GM19240 (cell line): ENCODE data around the gene THADA.

Source experiments
- DNase-seq: peaks from one replicate; pipeline ENCODE4 v3.0.0; 2011; ENCODE audit warnings: low spot score; ENCODE audit not compliant: insufficient read length

The THADA gene

GRCh38 chr2:43278564-43279220 is 317.1 kb downstream of the THADA start:
- DNase-seq: no peak

- no peak for DNase-seq
Measured at GRCh38 chr2:43276962-43277391, 318.9 kb downstream of the THADA start.

- no peak for DNase-seq
Measured at GRCh38 chr2:43276266-43276941, 319.4 kb downstream of the THADA start.

- no peak for DNase-seq
Measured at GRCh38 chr2:43274721-43275120, 321.1 kb downstream of the THADA start.

GRCh38 chr2:43274055-43274454 is 321.8 kb downstream of the THADA start:
- no peak for DNase-seq

- peak; percentile 48 for DNase-seq
Measured at GRCh38 chr2:43273529-43273928, 322.3 kb downstream of the THADA start.

GRCh38 chr2:43270930-43271615 is 324.8 kb downstream of the THADA start:
- DNase-seq: no peak

GRCh38 chr2:43270461-43270860 is 325.4 kb downstream of the THADA start:
- no peak for DNase-seq

GRCh38 chr2:43269706-43270105 is 326.1 kb downstream of the THADA start:
- no peak for DNase-seq

- DNase-seq: no peak
Measured at GRCh38 chr2:43269074-43269572, 326.7 kb downstream of the THADA start.

GRCh38 chr2:43268066-43268953 is 327.5 kb downstream of the THADA start:
- DNase-seq: no peak

- no peak for DNase-seq
Measured at GRCh38 chr2:43267381-43267780, 328.5 kb downstream of the THADA start.

GRCh38 chr2:43266711-43267111 is 329.1 kb downstream of the THADA start:
- DNase-seq: no peak

- no peak for DNase-seq
Measured at GRCh38 chr2:43265421-43265820, 330.4 kb downstream of the THADA start.

GRCh38 chr2:43265001-43265400 is 330.8 kb downstream of the THADA start:
- DNase-seq: no peak

- no peak for DNase-seq
Measured at GRCh38 chr2:43262951-43263350, 332.9 kb downstream of the THADA start.

- no peak for DNase-seq
Measured at GRCh38 chr2:43262239-43262638, 333.6 kb downstream of the THADA start.

GRCh38 chr2:43259512-43259911 is 336.3 kb downstream of the THADA start:
- DNase-seq: no peak

- DNase-seq: no peak
Measured at GRCh38 chr2:43258547-43259156, 337.2 kb downstream of the THADA start.

GRCh38 chr2:43255296-43255910 is 340.4 kb downstream of the THADA start:
- no peak for DNase-seq
